CD8-positive, alpha-beta memory T cell (primary cell): ENCODE results near the gene SLF2. TPM values are rescaled to one million over a fixed set of nuclear protein-coding genes. Genes with fewer than 3 reads are reported as not detected.
A peak's percentile ranks its signal among the peaks of the same experiment; 100 is the strongest.

ENCODE experiments used
- CTCF ChIA-PET: fragments of 350-600 bp; sonication (Branson Sonifier 250); formaldehyde crosslinking; loops from one replicate; lab custom pipeline; 2021; ENCODE audit warnings: antibody characterized with exemption; lab: Charles Lee
- POLR2A ChIA-PET: fragments of 350-600 bp; sonication (Branson Sonifier 250); formaldehyde crosslinking; loops from one replicate; lab custom pipeline; 2021; ENCODE audit warnings: antibody characterized with exemption; lab: Charles Lee
- DNase-seq, 5 donors: peaks; one replicate each; pipeline versions ENCODE4 v3.0.0 to v3.0.0-alpha.2; 2020 to 2022; ENCODE audit warnings: mixed read lengths in 1 of 5
- H3K27ac ChIP-seq: one replicate; pipeline ENCODE4 v1.7.0; 2013; ENCODE audit warnings: low read depth, mild to moderate bottlenecking, low read length, moderate library complexity
- H3K27me3 ChIP-seq: 2 replicates; pipeline ENCODE4 v1.7.0; 2013; ENCODE audit warnings: low read length, mild to moderate bottlenecking; ENCODE audit not compliant: insufficient read depth, poor library complexity, severe bottlenecking
- H3K36me3 ChIP-seq: 2 replicates; pipeline ENCODE4 v1.7.0; 2013; ENCODE audit warnings: mild to moderate bottlenecking, low read length, moderate library complexity; ENCODE audit not compliant: insufficient read depth
- H3K4me1 ChIP-seq: 2 replicates; pipeline ENCODE4 v1.7.0; 2013; ENCODE audit warnings: mild to moderate bottlenecking, low read length, moderate library complexity; ENCODE audit not compliant: insufficient read depth
- H3K4me3 ChIP-seq: 2 replicates; pipeline ENCODE4 v1.7.0; 2013; ENCODE audit warnings: mild to moderate bottlenecking, low read length
- H3K9me3 ChIP-seq: 2 replicates; pipeline ENCODE4 v1.7.0; 2013; ENCODE audit warnings: mild to moderate bottlenecking, low read length
- H3K27ac Mint-ChIP-seq, 8 donors: one replicate each; pipeline ENCODE4 v1.8.0; 2020 to 2021; ENCODE audit warnings: mixed read lengths in 8 of 8, mild to moderate bottlenecking in 6 of 8, inconsistent platforms in 3 of 8, moderate library complexity in 3 of 8
- H3K27me3 Mint-ChIP-seq, 2 donors: one replicate each; pipeline ENCODE4 v1.8.0; 2020 to 2021; ENCODE audit warnings: mixed read lengths in 2 of 2, mild to moderate bottlenecking in 1 of 2, moderate library complexity in 1 of 2
- H3K36me3 Mint-ChIP-seq, 3 donors: one replicate each; pipeline ENCODE4 v1.8.0; 2020 to 2021; ENCODE audit warnings: mixed read lengths in 3 of 3, inconsistent platforms in 1 of 3, mild to moderate bottlenecking in 1 of 3
- H3K4me1 Mint-ChIP-seq, 3 donors: one replicate each; pipeline ENCODE4 v1.8.0; 2020 to 2021; ENCODE audit warnings: mixed read lengths in 3 of 3, inconsistent platforms in 1 of 3, mild to moderate bottlenecking in 1 of 3
- H3K4me3 Mint-ChIP-seq, 7 donors: one replicate each; pipeline ENCODE4 v1.8.0; 2020 to 2021; ENCODE audit warnings: mixed read lengths in 7 of 7, mild to moderate bottlenecking in 6 of 7, moderate library complexity in 4 of 7, inconsistent platforms in 2 of 7
- H3K9me3 Mint-ChIP-seq, 5 donors: one replicate each; pipeline ENCODE4 v1.8.0; 2020 to 2022; ENCODE audit warnings: mixed read lengths in 5 of 5, mild to moderate bottlenecking in 3 of 5, moderate library complexity in 2 of 5, inconsistent platforms in 1 of 5
- polyA plus RNA-seq: library from polyadenylated mRNA; unstranded; fragments of 300-500 nt; fragmentation: Illumina TruSeq; gene quantifications from one replicate; pipeline ENCODE4 v1.2.3, GENCODE V29; 2021
- total RNA-seq, 2 experiments: library from RNA; stranded (reverse); gene quantifications; one replicate each; pipeline ENCODE4 v1.2.3, GENCODE V29; 2021

Gene SLF2
- total and polyA plus RNA-seq, 3 experiments from 2014 or later: 13.9 to 36.1 (median 35.4) TPM

DNA sequence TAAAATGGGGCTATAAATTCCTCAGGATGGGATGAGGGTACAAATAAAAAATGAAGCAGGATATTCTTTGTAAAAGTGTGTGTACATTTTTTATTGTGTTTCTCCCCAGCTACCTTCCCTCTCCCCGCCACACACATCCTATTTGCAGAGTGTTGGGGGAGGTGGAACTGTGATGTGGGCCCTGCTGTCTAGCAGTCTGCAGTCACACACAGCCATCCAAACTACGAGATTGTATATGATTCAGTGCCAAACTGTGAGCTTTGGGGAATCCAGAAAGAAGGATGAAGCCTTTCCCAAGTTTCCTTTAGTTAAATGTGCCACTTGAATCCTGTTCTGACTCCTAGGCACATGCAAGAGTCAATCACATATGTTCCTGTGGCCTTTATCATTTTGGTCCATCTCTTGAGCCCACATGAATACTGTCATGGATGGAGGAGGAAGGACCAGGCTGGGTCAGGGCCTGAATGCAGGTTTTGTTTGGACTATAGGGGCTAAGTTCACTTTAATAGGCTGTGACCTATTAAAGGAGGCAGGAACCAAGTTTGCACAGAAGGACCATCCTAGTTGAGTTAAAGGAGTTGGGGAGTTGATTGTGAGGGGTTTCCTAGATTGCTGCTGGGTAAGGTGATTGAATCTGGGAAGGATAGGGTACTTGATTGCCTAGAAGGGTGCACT, 55.4 kb downstream of the SLF2 start:
- no peak for DNase-seq
- Mint-ChIP-seq H3K27me3 (no peaks in the 10 kb centered on the region), H3K27ac (peak overlapping the region in 4 of 8 donors; percentile 10 to 56 (median 26)), H3K9me3 (no peaks in the 10 kb centered on the region), H3K4me1 (peaks cover 8 to 20% (median 20%) of the 10 kb centered on the region in 3 donors), H3K4me3 (peak overlapping the region in 6 of 7 donors; percentile 69 to 86 (median 75)), H3K36me3 (peaks cover 0 to 19% (median 3%) of the 10 kb centered on the region in 3 donors)
- POLR2A ChIA-PET: interaction anchor here (0.6 kb wide), 1 partner anchor 1221 kb away, joined by 3 read pairs; no protein-coding TSS in a partner anchor
- Histone ChIP-seq H3K27me3 (no peaks in the 10 kb centered on the region), H3K4me1 (peaks cover 5% of the 10 kb centered on the region), H3K9me3 (no peaks in the 10 kb centered on the region), H3K27ac (no peak overlapping the region), H3K4me3 (no peak overlapping the region), H3K36me3 (no peaks in the 10 kb centered on the region)
- CTCF ChIA-PET: interaction anchor here (0.8 to 2.2 kb wide), 6 partner anchors 13 to 63 kb away, joined by 3 to 16 read pairs (median 4); partner anchors contain the start of genes LZTS2, PDZD7 and SFXN3

- H3K27me3 Mint-ChIP-seq: no peaks in the 10 kb centered on the region
- ChIA-PET POLR2A (interaction anchor here (0.6 kb wide), 1 partner anchor 14 kb away, joined by 3 read pairs; no protein-coding TSS in a partner anchor), CTCF (interaction anchor here (0.8 to 2.2 kb wide), 8 partner anchors 13 to 62 kb away, joined by 3 to 12 read pairs (median 5); partner anchors contain the start of genes LZTS2, PDZD7 and SFXN3)
- H3K4me3 ChIP-seq: no peak overlapping the region
- peak overlapping the region; percentile 50 to 86 (median 73) for H3K4me3 Mint-ChIP-seq
- peaks cover 5% of the 10 kb centered on the region for H3K4me1 ChIP-seq
- H3K36me3 ChIP-seq: no peaks in the 10 kb centered on the region
- H3K9me3 Mint-ChIP-seq: no peaks in the 10 kb centered on the region
- H3K27ac ChIP-seq: no peak overlapping the region
- H3K36me3 Mint-ChIP-seq: peaks cover 0 to 16% (median 3%) of the 10 kb centered on the region in 3 donors
- no peaks in the 10 kb centered on the region for H3K9me3 ChIP-seq
- H3K27ac Mint-ChIP-seq: peak overlapping the region in 3 of 8 donors; percentile 10 to 42 (median 36)
- no peak for DNase-seq
- peaks cover 8 to 20% (median 20%) of the 10 kb centered on the region in 3 donors for H3K4me1 Mint-ChIP-seq
- H3K27me3 ChIP-seq: no peaks in the 10 kb centered on the region
These were observed 56.1 kb downstream of the SLF2 start for GRCh38 chr10:100968863-100969186.

GRCh38 chr10:100969187-100970075, 56.7 kb downstream of the SLF2 start, which contains the start of gene SEMA4G:
TSS of gene SEMA4G (plus strand) at chr10:100969504. CDS start at chr10:100972913, 3,409 bp downstream.
- Histone ChIP-seq H3K9me3 (no peaks in the 10 kb centered on the region), H3K4me3 (peak within 1 kb of the TSS; percentile 47), H3K27ac (no peak within 1 kb of the TSS), H3K36me3 (no peaks in the 10 kb centered on the region), H3K27me3 (no peaks in the 10 kb centered on the region), H3K4me1 (peaks cover 5% of the 10 kb centered on the region)
- peak within 1 kb of the TSS in 6 of 8 donors; percentile 10 to 77 (median 34) for H3K27ac Mint-ChIP-seq
- no peaks in the 10 kb centered on the region for H3K9me3 Mint-ChIP-seq
- peaks cover 8 to 20% (median 20%) of the 10 kb centered on the region in 3 donors for H3K4me1 Mint-ChIP-seq
- peaks cover 0 to 10% (median 3%) of the 10 kb centered on the region in 3 donors for H3K36me3 Mint-ChIP-seq
- peak in 4 of 5 donors; percentile 23 to 47 (median 28) for DNase-seq
- H3K27me3 Mint-ChIP-seq: no peaks in the 10 kb centered on the region
- peak within 1 kb of the TSS; percentile 69 to 89 (median 77) for H3K4me3 Mint-ChIP-seq
- POLR2A ChIA-PET: interaction anchor here (0.6 kb wide), 1 partner anchor 15 kb away, joined by 3 read pairs; no protein-coding TSS in a partner anchor
- CTCF ChIA-PET: interaction anchor here (1.4 to 2.2 kb wide), 6 partner anchors 12 to 50 kb away, joined by 3 to 12 read pairs (median 6); no protein-coding TSS in a partner anchor

DNA sequence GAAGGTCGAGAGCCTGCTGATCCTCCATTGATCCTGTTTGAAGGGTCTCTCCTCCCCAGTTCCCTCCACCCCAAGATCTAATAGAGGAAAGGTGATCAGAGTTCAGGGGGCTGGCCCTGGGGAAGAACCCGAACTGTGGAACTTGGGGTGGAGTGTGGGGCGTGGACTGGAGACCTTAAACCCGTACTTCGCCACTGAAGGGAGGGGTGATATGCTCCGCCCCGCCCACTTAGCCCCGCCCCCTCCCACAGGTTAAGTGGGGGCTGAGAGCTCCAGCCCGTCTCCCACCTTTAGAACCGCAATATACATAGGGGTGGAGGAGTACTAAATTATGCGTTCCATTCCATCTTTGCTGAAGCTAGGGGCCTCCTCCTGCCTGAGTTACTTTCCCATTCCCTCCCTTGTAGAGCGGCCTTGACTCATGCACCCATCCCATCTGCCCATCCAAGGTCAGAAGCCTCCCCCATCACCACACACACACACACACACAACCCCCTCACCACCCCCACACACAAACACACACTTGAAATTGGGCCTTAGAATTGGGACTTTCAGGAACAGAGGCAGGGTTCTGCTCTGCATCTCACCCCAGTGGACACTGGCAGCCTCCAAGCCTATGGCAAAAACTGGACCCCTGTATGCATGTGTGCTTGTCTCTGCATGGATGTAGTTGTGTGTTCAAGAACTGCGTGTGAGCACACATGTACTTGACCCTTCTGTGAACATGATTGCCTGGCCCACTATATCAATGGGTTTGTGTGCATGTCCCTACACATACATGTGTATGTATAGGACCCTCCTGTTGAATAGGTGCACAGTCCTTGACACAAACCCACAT, 57.5 kb downstream of the SLF2 start:
- peaks cover 8 to 20% (median 20%) of the 10 kb centered on the region in 3 donors for H3K4me1 Mint-ChIP-seq
- peak in 4 of 5 donors; percentile 34 to 64 (median 36) for DNase-seq
- H3K27me3 ChIP-seq: no peaks in the 10 kb centered on the region
- H3K4me3 Mint-ChIP-seq: peak overlapping the region; percentile 57 to 89 (median 73)
- H3K4me1 ChIP-seq: peaks cover 5% of the 10 kb centered on the region
- peaks cover 0 to 7% (median 3%) of the 10 kb centered on the region in 3 donors for H3K36me3 Mint-ChIP-seq
- ChIA-PET CTCF (interaction anchor here (1.4 to 2.2 kb wide), 4 partner anchors 19 to 46 kb away, joined by 6 to 12 read pairs (median 6); no protein-coding TSS in a partner anchor), POLR2A (no interaction called here)
- no peaks in the 10 kb centered on the region for H3K36me3 ChIP-seq
- H3K9me3 ChIP-seq: no peaks in the 10 kb centered on the region
- H3K9me3 Mint-ChIP-seq: no peaks in the 10 kb centered on the region
- peak overlapping the region; percentile 47 for H3K4me3 ChIP-seq
- no peak overlapping the region for H3K27ac ChIP-seq
- peak overlapping the region in 4 of 8 donors; percentile 35 to 77 (median 50) for H3K27ac Mint-ChIP-seq
- H3K27me3 Mint-ChIP-seq: no peaks in the 10 kb centered on the region

- no peak overlapping the region for H3K4me3 ChIP-seq
- H3K27ac ChIP-seq: no peak overlapping the region
- H3K4me3 Mint-ChIP-seq: peak overlapping the region in 6 of 7 donors; percentile 13 to 74 (median 70)
- no peak for DNase-seq
- H3K9me3 ChIP-seq: no peaks in the 10 kb centered on the region
- H3K27me3 Mint-ChIP-seq: no peaks in the 10 kb centered on the region
- peaks cover 0 to 2% (median 0%) of the 10 kb centered on the region in 3 donors for H3K36me3 Mint-ChIP-seq
- peaks cover 8 to 20% (median 20%) of the 10 kb centered on the region in 3 donors for H3K4me1 Mint-ChIP-seq
- CTCF ChIA-PET: interaction anchor here (0.8 to 2.0 kb wide), 3 partner anchors 26 to 47 kb away, joined by 3 to 12 read pairs (median 5); no protein-coding TSS in a partner anchor
- H3K27me3 ChIP-seq: no peaks in the 10 kb centered on the region
- H3K36me3 ChIP-seq: no peaks in the 10 kb centered on the region
- peaks cover 5% of the 10 kb centered on the region for H3K4me1 ChIP-seq
- no peaks in the 10 kb centered on the region for H3K9me3 Mint-ChIP-seq
- POLR2A ChIA-PET: no interaction called here
- H3K27ac Mint-ChIP-seq: peak overlapping the region in 3 of 8 donors; percentile 10 to 63 (median 48)
These were observed 58.4 kb downstream of the SLF2 start for GRCh38 chr10:100970914-100971811.

DNA sequence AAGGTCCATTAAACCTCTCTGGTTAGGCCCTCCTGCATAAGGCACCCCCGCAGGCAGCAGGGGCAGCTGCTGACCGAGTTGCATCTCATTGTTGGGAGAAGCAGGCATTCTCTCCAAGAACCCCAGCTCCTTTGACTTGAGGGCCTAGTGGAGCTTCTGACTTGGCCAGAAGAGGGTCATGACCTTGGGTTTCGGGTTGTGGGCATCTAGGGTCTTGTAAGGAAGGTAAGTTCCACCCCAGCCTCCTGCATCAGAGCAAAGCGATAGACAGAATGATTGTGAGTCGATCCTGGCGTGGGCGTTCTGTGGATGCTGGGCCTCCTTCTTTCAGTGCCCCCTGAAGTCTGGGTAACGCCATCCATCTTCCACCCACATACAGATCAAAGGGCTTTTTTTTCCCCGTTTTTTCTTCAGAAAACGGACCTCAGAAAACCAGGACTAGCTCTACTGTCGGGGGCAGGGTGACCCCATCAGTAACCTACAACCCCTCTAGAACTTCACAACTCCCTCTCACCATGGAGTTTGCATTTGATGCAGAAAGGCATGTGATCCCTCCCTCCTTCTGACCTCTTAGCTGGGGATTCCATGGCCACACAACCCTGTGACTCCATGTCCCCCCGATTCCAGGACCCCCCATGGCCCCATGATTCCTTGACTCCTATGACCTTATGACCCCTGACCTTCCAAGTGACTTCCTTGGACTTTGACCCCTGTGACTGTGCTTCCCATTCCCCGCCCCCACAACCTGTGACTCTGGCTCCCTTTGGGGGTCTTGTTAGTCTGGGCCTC, 59.5 kb downstream of the SLF2 start:
- peaks cover 8 to 20% (median 20%) of the 10 kb centered on the region in 3 donors for H3K4me1 Mint-ChIP-seq
- peaks cover 0 to 6% (median 0%) of the 10 kb centered on the region in 3 donors for H3K36me3 Mint-ChIP-seq
- H3K27me3 Mint-ChIP-seq: no peaks in the 10 kb centered on the region
- no peak overlapping the region for H3K27ac ChIP-seq
- H3K4me3 ChIP-seq: no peak overlapping the region
- no peaks in the 10 kb centered on the region for H3K27me3 ChIP-seq
- no peaks in the 10 kb centered on the region for H3K9me3 Mint-ChIP-seq
- no peaks in the 10 kb centered on the region for H3K36me3 ChIP-seq
- H3K4me1 ChIP-seq: peaks cover 5% of the 10 kb centered on the region
- ChIA-PET POLR2A (no interaction called here), CTCF (interaction anchor here (0.8 to 1.5 kb wide), 2 partner anchors 25 to 46 kb away, joined by 3 to 5 read pairs; no protein-coding TSS in a partner anchor)
- peak overlapping the region in 2 of 8 donors; percentile 47 to 61 for H3K27ac Mint-ChIP-seq
- no peak for DNase-seq
- H3K9me3 ChIP-seq: no peaks in the 10 kb centered on the region
- H3K4me3 Mint-ChIP-seq: peak overlapping the region in 1 of 7 donors; percentile 8
